Stimulated activated CD4-positive, alpha-beta T cell treated with anti-CD3 and anti-CD28 coated beads, TNF-alpha, amount 100 ng/mL, for 24 hours (primary cell): Measurements from ENCODE around the gene ZBTB2.
"Not testable (repeated sequence)": the region's sequence is repeated elsewhere in the genome, so short reads cannot be mapped to it uniquely, and the experiment has no call there.

Experiments used
- DNase-seq, 3 experiments: peaks; one replicate each; pipeline ENCODE4 v3.0.0-alpha.2; 2020; ENCODE audit warnings: low read depth in 3 of 3

Gene ZBTB2

DNA sequence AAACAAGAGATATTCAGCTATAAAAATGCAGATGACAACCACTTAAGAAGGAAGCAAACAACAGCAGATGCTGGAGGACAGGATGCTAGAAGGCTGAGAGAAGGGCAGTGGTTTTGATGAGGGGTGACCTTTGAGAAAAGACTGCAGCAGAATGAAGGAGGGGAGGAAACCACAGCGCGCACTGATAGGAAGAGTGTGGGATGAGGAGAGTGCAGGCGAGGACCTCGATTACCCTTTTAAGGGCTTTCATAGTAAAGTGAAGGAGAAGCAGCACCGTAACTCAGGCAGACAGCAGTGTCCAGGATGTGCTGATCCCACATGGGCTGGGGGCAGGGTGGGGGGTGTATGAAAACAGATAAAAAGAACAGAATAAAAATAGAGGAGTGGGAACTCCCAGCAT, 19.2 kb downstream of the ZBTB2 start:
- no peak for DNase-seq

DNA sequence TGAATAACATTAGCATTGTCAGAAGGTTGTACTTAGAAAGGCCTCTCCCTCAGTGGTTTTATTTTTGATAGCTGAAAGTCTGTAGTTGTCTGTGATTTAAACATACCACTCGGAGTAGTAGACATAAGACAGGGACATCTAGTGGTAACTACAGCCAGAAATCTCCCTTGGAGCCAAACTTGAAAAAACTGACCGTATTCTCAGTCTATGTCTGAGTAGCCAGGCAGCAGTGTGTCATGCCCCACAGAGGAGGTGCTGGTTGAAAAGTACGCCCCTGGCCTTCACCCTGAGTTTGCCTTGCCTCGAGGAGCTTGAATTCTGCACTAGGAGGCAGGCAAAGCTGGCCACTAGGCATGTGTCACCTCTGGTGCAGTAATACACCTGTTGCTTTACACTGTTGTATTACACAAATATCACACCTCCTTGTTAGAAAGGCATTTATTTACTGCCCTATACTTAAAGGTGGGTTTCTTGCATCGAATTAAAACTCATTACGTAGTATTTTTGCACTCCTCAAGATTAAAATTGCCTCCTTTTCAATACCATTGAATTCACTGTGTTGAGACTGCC, 20.8 kb downstream of the ZBTB2 start:
- DNase-seq: no peak

DNA sequence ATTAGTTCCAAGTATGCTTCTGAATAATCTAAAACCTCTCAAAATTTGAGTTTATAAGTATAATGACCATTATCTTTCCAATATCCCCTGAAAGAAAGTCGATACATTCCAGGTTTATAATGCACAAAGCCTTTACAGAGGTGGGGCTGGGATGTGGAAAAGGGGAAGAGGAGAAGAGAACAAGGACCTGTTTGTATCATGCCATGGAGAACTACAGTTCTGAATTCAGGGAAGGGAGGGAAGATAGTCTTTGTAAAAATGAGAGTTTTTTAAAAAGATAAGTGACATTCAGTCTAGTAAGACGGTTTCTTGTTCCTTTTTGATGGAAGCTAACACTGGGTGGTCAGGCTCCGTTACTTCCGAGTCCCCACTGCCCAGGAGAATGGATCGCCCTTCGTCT, 26.1 kb downstream of the ZBTB2 start:
- DNase-seq: no peak

DNA sequence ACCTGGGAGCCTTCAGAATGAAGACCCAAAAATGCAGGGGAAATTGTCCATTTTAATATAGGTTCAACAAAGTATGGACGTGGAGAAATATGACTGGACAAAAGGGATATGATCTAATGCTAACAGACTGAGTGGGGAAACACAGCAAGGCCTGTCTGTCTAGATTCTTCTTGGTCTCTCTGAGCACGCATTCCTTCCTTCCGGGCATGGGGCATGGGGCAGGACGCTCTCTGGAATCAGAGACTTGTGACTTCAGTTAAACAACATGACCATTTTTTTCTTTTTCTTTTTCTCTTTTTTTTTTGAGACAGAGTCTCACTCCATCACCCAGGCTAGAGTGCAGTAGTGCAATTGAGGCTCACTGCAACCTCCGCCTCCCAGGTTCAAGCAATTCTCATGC, 31.9 kb downstream of the ZBTB2 start:
- no peak for DNase-seq

DNA sequence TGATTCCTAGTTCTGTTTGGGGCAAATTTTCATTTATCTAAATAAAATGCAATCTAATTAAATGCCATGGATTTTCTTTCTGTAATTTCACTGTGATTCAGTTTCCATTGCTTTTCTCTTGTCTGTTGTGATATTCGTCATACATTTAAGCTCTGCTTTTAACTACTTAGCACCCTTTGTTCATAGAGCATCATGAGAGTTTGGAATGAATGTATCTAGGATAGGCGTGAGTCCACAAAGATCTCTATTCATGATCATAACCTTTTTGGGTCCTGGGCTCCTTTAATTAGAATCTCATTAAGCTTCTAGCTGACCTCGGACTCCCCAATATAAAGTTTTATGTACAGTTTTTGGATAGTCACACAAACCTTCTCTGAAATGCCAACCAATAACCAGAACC, 32.9 kb downstream of the ZBTB2 start:
- DNase-seq: no peak

DNA sequence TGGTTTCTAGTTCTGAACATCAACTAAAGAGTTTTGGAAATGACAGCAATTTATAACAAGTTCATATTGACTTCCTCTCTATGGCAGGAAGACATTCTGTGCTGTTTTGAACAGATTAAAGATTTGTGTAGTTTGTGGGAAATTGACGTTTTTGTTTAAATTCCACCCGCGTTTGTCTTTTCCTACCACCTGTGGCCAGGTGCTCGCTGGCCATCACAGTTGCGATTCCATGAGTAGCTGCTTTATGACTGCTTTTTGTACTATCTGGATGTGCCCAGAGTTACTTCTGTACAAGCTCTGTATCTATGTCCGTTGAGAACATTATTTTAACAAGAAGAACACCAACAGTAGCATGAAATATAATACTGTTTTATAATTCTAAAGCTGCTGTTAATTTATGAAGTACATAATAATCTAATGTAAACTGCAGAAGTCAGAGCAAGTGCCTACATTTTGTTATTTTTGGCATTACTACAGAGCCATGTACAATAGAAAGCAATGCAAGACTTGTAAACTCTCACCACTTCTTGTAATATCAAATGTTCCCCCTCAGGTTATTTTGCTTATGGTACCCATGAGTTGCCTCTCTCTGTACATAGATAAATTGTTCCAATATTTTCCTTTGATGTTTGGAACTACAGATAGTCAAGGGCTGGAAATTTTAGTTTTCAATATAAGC, 33.5 kb downstream of the ZBTB2 start:
- no peak for DNase-seq

DNA sequence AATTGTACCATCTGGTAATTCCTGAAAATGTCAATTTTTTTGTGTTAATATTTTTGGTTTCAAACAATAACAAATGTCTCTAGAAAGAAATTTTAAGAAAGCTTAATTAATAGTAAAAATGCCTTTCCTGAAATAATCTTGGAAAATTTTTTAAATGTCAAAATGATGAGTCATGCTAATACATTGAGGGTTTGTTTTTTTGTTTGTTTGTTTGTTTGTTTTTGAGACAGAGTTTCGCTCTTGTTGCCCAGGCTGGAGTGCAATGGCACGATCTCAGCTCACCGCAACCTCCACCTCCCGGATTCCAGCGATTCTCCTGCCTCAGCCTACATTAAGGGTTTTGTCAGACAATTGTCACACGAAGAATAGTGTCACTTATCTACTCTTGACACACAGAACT, 34.4 kb downstream of the ZBTB2 start:
- not testable (repeated sequence) for DNase-seq

DNA sequence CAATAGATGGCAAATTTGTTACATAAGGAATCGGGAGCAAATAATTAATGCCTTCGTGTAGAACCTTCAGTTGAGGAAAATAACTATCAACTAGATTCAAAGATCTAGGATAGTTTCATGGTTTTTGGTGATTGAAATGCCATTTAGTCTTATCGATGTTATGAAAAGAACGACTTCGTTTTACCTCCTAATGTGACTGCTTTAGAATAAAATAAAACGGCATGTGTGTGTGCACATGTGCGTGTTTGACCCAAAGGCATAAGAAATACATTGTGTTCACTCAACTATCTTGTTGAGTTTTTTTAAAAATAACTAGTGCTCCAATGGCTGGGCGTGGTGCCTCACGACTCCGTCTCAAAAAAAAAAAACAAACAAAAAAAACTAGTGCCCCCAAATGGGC, 37.6 kb downstream of the ZBTB2 start:
- no peak for DNase-seq

DNA sequence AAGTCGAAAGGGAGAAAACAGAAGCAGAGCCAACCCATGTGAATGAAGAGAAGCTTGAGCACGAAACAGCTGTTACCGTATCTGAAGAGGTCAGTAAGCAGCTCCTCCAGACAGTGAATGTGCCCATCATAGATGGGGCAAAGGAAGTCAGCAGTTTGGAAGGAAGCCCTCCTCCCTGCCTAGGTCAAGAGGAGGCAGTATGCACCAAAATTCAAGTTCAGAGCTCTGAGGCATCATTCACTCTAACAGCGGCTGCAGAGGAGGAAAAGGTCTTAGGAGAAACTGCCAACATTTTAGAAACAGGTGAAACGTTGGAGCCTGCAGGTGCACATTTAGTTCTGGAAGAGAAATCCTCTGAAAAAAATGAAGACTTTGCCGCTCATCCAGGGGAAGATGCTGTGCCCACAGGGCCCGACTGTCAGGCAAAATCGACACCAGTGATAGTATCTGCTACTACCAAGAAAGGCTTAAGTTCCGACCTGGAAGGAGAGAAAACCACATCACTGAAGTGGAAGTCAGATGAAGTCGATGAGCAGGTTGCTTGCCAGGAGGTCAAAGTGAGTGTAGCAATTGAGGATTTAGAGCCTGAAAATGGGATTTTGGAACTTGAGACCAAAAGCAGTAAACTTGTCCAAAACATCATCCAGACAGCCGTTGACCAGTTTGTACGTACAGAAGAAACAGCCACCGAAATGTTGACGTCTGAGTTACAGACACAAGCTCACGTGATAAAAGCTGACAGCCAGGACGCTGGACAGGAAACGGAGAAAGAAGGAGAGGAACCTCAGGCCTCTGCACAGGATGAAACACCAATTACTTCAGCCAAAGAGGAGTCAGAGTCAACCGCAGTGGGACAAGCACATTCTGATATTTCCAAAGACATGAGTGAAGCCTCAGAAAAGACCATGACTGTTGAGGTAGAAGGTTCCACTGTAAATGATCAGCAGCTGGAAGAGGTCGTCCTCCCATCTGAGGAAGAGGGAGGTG, 38.7 kb downstream of the ZBTB2 start:
- DNase-seq: no peak

DNA sequence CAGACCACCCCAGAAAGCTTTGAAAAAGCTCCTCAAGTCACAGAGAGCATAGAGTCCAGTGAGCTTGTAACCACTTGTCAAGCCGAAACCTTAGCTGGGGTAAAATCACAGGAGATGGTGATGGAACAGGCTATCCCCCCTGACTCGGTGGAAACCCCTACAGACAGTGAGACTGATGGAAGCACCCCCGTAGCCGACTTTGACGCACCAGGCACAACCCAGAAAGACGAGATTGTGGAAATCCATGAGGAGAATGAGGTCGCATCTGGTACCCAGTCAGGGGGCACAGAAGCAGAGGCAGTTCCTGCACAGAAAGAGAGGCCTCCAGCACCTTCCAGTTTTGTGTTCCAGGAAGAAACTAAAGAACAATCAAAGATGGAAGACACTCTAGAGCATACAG, 39.6 kb downstream of the ZBTB2 start:
- DNase-seq: no peak

DNA sequence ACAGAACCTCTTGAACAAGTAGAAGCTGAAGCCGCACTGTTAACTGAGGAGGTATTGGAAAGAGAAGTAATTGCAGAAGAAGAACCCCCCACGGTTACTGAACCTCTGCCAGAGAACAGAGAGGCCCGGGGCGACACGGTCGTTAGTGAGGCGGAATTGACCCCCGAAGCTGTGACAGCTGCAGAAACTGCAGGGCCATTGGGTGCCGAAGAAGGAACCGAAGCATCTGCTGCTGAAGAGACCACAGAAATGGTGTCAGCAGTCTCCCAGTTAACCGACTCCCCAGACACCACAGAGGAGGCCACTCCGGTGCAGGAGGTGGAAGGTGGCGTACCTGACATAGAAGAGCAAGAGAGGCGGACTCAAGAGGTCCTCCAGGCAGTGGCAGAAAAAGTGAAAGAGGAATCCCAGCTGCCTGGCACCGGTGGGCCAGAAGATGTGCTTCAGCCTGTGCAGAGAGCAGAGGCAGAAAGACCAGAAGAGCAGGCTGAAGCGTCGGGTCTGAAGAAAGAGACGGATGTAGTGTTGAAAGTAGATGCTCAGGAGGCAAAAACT, 40.1 kb downstream of the ZBTB2 start:
- no peak for DNase-seq

DNA sequence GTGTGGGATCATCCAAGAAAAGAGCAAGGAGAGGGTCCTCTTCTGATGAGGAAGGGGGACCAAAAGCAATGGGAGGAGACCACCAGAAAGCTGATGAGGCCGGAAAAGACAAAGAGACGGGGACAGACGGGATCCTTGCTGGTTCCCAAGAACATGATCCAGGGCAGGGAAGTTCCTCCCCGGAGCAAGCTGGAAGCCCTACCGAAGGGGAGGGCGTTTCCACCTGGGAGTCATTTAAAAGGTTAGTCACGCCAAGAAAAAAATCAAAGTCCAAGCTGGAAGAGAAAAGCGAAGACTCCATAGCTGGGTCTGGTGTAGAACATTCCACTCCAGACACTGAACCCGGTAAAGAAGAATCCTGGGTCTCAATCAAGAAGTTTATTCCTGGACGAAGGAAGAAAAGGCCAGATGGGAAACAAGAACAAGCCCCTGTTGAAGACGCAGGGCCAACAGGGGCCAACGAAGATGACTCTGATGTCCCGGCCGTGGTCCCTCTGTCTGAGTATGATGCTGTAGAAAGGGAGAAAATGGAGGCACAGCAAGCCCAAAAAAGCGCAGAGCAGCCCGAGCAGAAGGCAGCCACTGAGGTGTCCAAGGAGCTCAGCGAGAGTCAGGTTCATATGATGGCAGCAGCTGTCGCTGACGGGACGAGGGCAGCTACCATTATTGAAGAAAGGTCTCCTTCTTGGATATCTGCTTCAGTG, 40.8 kb downstream of the ZBTB2 start:
- no peak for DNase-seq

DNA sequence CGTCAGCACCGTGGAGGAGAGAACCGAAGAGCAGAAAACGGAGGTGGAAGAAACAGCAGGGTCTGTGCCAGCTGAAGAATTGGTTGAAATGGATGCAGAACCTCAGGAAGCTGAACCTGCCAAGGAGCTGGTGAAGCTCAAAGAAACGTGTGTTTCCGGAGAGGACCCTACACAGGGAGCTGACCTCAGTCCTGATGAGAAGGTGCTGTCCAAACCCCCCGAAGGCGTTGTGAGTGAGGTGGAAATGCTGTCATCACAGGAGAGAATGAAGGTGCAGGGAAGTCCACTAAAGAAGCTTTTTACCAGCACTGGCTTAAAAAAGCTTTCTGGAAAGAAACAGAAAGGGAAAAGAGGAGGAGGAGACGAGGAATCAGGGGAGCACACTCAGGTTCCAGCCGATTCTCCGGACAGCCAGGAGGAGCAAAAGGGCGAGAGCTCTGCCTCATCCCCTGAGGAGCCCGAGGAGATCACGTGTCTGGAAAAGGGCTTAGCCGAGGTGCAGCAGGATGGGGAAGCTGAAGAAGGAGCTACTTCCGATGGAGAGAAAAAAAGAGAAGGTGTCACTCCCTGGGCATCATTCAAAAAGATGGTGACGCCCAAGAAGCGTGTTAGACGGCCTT, 41.6 kb downstream of the ZBTB2 start:
- DNase-seq: no peak

DNA sequence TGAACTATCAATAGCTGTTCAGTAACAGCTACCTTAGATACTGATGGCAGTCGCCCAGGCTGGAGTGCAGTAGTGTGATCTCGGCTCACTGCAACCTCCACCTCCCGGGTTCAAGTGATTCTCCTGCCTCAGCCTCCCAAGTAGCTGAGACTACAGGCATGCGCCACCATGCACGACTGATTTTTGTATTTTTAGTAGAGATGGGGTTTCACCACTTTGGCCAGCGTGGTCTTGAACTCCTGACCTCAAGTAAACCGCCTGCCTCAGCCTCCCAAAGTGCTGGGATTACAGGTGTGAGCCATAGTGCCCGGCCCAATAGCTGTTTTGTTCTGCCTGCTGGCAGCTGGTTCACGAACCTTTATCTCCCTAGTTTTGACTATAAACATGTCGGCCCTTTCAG, 48.6 kb downstream of the ZBTB2 start:
- DNase-seq: not testable (repeated sequence)

DNA sequence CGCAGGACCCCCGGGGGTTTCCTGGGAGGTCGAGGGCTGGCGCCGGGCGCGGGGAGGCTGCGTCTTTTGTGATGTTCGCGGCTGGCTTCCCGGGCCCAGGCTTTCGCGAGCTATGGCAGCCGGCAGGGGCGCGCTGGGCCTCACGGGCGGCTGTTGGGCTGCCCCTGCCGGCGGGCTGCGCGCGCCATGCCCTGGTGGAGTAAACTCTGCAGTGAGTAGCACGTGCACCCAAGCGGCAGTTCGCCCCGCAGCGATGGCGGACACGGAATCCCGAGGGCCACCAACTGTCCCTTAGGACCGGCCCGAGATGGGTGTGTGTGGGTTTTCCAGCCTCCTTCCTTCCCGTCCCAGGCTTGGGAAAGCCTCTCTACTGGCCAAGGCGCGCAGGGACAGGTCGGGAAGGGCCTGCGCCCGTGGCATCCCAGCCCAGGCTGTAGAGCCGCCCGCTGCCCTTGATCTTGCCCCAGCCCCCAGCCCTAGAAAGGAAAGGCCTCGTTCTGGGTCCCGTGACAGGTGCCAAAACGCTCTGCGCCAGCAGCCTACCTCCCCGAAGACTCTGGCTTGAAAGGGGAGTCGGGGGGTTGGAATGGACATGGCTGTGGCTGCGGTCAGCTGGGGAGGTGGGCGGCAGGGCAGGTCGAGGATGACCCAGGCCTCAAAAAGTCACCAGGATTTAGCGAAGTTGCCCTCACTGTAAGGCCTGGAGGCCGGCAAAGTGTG, 49.7 kb downstream of the ZBTB2 start:
- no peak for DNase-seq

DNA sequence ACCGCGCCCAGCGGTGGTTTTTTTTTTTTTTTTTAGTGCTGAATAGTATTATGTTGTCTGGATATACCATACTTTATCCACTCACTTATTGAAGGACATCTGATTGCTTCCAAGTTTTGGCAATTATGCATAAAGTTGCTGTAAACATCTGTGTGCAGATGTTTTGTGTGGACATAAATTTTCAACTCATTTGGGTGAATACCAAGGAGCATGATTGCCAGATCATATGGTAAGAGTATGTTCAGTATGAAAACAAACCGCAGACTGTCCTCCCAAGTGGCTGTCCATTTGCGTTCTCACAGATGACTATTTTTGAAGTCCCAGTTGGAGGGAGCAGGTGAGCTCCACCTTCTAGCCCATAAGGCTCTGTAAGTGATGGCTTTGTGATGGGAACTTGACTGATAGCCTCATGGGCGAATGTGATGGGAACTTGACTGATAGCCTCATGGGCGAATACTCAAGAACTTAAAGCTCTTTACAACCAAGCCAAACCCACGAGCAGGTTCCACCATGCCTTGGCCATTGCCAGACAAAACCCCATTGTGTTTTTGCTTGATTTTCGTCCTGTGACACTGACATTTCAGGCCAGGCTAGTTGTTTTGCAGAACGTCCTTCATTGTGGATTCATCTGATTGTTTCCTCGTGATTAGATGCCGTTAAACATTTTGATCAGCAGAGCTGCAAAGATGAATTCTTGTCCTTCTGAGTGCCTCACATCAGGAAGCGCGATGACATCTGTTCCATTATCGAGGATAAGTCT, 51.0 kb downstream of the ZBTB2 start:
- DNase-seq: no peak

DNA sequence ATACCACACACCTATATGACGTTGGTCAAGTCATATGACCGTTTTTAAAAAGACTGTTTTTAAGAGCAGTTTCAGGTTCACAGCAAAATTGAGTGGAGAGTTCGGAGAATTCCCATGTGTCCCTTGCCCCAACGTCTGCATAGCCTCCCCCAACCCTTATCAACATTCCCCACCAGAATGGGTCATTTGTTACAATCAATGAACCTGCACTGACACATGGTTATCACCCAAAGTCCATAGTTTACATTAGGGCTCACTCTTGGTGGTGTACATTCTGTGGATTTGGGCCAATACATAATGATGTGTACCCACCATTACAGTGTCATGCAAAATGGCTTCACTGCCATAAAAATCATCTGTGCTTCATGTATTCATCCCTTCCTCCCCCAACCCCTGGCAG, 52.0 kb downstream of the ZBTB2 start:
- DNase-seq: no peak

DNA sequence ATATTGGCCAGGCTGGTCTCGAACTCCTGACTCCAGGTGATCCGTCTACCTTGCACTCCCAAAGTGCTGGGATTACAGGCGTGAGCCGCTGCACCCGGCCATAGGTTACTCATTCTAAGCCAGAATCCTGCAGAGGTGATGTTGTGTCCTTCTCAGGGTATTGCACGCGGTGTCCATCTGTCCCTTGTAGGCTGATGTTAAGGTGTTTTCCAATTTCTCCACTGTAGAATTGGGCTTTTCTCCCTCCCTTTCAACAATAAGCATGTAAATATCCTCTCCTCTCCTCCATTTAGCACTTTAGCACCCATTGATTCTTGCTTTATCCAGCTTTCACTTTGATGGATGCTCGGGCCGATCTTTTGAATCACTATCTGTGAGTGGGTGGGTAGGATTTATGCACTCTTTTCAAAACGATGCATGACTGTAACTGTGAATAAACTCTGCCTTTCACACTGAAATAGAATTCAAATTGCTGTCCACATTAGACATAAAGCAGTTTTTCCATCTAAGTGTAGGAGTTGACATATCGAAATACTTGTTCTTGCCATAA, 52.6 kb downstream of the ZBTB2 start:
- DNase-seq: no peak

DNA sequence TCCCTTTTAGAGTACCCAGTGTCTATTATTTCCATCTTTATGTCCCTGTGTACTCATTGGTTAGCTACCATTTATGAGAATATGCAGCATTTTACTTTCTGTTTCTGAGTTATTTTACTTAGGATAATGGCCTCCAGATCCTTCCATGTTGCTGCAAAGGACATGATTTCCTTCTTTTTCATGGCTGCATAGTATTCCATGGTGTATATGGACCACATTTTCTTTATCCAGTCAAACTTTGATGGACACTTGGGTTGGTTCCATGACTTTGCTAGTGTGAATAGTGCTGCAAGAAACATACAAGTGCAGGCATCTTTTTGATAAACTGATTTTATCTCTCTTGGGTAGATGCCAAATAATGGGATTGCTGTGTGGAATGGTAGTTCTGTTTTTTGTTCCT, 55.4 kb downstream of the ZBTB2 start:
- DNase-seq: no peak
